GM21360 (cell line): ENCODE results near the gene OR7G3.

Source experiments
- ATAC-seq: cut with Tn5 transposase; IDR thresholded peaks from one replicate; pipeline ENCODE4 v1.9.1; 2021; ENCODE audit warnings: mild to moderate bottlenecking, moderate library complexity; ENCODE audit not compliant: unreplicated experiment

OR7G3 gene

GRCh38 chr19:9109959-9110358 is 16.8 kb downstream of the OR7G3 start:
- no peak for ATAC-seq

- no peak for ATAC-seq
Measured at GRCh38 chr19:9107375-9107774, 19.4 kb downstream of the OR7G3 start, which contains the start of gene OR7G2. Gene OR7G2 (minus strand): TSS chr19:9107475. CDS start chr19:9103243, 4,232 bp downstream.

DNA sequence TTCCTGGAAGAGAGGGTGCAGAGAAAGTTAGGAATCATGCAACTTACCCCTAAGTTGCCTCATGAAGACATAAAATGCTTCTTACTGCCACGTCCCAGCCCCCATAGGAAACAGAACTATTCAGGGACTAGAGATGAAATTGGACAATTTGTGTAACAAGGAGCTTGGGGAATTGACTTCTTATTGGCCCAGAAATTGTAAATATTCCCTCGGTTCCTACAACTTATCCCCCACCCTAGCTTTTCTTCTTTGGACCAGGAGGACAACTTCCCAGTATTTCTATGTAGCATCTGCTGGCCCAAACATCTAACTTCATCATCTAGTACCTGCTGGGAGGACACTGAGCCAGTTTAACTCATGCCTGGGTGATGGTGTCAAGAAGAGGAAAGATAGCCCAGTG is 40.0 kb downstream of the OR7G3 start, which contains the start of gene OR1M1:
Gene OR1M1 (plus strand): TSS at position 301 of the 400 bp plus-strand sequence. CDS start 6,184 bp downstream, outside the sequence.
- no peak for ATAC-seq

GRCh38 chr19:9078651-9079050 is 48.1 kb downstream of the OR7G3 start:
- no peak for ATAC-seq

DNA sequence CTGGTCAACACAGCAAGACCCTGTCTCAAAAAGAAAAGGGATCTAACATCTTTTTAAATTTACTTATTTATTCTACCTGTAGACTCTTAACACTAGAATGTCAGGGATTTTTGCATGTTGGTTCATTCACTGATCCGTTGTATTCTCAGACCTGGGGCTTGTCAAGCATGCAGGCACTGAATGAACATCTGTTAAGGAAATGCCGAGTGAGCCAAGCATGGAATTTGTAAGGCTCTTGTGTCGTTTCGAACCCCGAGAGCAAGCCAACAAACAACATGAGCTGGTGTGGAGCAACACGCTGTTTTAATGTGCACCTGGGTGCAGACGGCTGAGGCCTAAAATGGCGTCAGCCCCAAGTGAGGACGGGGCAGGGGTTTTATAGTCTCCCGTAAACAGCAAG is 49.8 kb downstream of the OR7G3 start:
- ATAC-seq = no peak
